ENCODE data around the gene GATB.

DNA sequence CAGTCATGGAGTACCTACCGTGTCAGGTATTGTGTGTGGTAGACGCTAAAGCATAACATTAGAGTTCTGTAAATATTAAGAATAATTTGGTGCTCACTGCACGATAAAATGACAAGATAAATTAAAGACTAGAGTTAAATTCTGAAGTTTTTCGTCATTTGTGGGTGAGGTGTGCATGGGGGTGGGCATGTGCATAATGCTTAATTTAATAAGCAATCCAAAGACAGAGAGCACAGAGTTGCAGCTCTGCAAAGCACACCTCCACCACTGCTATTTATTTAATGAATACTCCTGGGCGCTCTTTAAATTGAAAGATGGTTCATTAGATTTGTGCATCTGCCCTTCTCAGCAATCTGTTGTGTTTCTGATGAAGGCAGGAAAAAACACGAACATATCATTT, 62.6 kb downstream of the GATB start:
- TF ChIP-seq, protein P1, sequence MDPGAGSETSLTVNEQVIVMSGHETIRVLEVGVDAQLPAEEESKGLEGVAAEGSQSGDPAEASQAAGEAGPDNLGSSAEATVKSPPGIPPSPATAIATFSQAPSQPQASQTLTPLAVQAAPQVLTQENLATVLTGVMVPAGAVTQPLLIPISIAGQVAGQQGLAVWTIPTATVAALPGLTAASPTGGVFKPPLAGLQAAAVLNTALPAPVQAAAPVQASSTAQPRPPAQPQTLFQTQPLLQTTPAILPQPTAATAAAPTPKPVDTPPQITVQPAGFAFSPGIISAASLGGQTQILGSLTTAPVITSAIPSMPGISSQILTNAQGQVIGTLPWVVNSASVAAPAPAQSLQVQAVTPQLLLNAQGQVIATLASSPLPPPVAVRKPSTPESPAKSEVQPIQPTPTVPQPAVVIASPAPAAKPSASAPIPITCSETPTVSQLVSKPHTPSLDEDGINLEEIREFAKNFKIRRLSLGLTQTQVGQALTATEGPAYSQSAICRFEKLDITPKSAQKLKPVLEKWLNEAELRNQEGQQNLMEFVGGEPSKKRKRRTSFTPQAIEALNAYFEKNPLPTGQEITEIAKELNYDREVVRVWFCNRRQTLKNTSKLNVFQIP (CRISPR knock-in tag; IDR thresholded peaks at IDR 0.05; ENCODE audit: borderline replicate concordance, low read depth): no peak
- TF ChIP-seq, protein P2, sequence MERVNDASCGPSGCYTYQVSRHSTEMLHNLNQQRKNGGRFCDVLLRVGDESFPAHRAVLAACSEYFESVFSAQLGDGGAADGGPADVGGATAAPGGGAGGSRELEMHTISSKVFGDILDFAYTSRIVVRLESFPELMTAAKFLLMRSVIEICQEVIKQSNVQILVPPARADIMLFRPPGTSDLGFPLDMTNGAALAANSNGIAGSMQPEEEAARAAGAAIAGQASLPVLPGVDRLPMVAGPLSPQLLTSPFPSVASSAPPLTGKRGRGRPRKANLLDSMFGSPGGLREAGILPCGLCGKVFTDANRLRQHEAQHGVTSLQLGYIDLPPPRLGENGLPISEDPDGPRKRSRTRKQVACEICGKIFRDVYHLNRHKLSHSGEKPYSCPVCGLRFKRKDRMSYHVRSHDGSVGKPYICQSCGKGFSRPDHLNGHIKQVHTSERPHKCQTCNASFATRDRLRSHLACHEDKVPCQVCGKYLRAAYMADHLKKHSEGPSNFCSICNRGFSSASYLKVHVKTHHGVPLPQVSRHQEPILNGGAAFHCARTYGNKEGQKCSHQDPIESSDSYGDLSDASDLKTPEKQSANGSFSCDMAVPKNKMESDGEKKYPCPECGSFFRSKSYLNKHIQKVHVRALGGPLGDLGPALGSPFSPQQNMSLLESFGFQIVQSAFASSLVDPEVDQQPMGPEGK (CRISPR knock-in tag; IDR thresholded peaks at IDR 0.05; ENCODE audit: borderline replicate concordance): no peak
- TF ChIP-seq TCF4 (CRISPR knock-in tag; IDR thresholded peaks at IDR 0.05; ENCODE audit: borderline replicate concordance): no peak
- no peak for TF ChIP-seq ISL1 (CRISPR knock-in tag; IDR thresholded peaks at IDR 0.05)
- no peak for TF ChIP-seq BACH2 (CRISPR knock-in tag; IDR thresholded peaks at IDR 0.05; ENCODE audit: borderline replicate concordance)
- no peak for TF ChIP-seq ZNF565 (CRISPR knock-in tag; conservative IDR thresholded peaks at IDR 0.05; ENCODE audit: low read depth)
